ENCODE measurements around the gene SNX9. TPM values are rescaled to one million over a fixed set of nuclear protein-coding genes. Genes with fewer than 3 reads are reported as not detected.

Gene SNX9
- total RNA-seq, 1 experiment from 2014 or later: 31.3 TPM

- Histone ChIP-seq H3K79me2 (ENCODE audit: insufficient read depth, low read length) (no peaks in the 10 kb centered on the region), H2BK15ac (ENCODE audit: low read depth, low read length) (no peak overlapping the region), H3K79me1 (ENCODE audit: insufficient read depth, low read depth, low read length, poor library complexity, severe bottlenecking) (no peaks in the 10 kb centered on the region), H3K56ac (ENCODE audit: insufficient read length, low read depth, low read length) (no peak overlapping the region), H3K4me1 (ENCODE audit: insufficient read depth, low read length) (no peaks in the 10 kb centered on the region), H3K23ac (ENCODE audit: insufficient read length, low read depth, low read length) (no peak overlapping the region), H2BK20ac (ENCODE audit: low read depth, low read length, poor library complexity, severe bottlenecking) (no peak overlapping the region), H2BK120ac (ENCODE audit: low read depth, low read length, poor library complexity, severe bottlenecking) (no peak overlapping the region), H3K23me2 (ENCODE audit: insufficient read length, low read depth, low read length, poor library complexity, severe bottlenecking) (peaks cover 8% of the 10 kb centered on the region), H3T11ph (ENCODE audit: low read length) (no peak overlapping the region), H4K5ac (ENCODE audit: insufficient read length, low read depth, low read length) (no peak overlapping the region), H2AK5ac (ENCODE audit: insufficient read length, low read length) (no peak overlapping the region), H3K9ac (ENCODE audit: extremely low read depth, insufficient read length, low read length) (no peak overlapping the region), H4K8ac (replicated peaks; ENCODE audit: insufficient read length, low read depth, low read length) (no peak overlapping the region), H4K91ac (ENCODE audit: insufficient read length, low read depth, low read length) (no peak overlapping the region), H3K9me3 (ENCODE audit: control insufficient read depth, low read depth, low read length) (no peaks in the 10 kb centered on the region), H2BK5ac (ENCODE audit: insufficient read length, low read length) (no peak overlapping the region), H4K20me1 (ENCODE audit: control insufficient read depth, insufficient read depth, insufficient read length) (no peaks in the 10 kb centered on the region), H2BK12ac (ENCODE audit: insufficient read length, low read depth, low read length) (no peak overlapping the region), H2AFZ (ENCODE audit: low read length) (no peak overlapping the region), H3K4me2 (ENCODE audit: insufficient read depth, insufficient read length, low read length) (no peak overlapping the region), H3K14ac (ENCODE audit: insufficient read depth, low read length) (no peak overlapping the region), H3K27ac (ENCODE audit: insufficient read length, low read depth, low read length) (no peak overlapping the region), H3K27me3 (ENCODE audit: insufficient read depth, low read length) (no peaks in the 10 kb centered on the region; the same call in 1 of the 2 replicates), H3K18ac (ENCODE audit: insufficient read length, low read depth, low read length) (no peak overlapping the region), H3K4ac (ENCODE audit: low read depth, low read length) (no peak overlapping the region)
- Mint-ChIP-seq H3K36me3 (ENCODE audit: insufficient read depth in 1 of 3, low read depth in 3 of 3) (no peaks in the 10 kb centered on the region; a peak in 1 of 7 replicates), H3K27me3 (ENCODE audit: low read depth) (peaks cover 37% of the 10 kb centered on the region), H3K4me1 (peaks cover 24 to 26% of the 10 kb centered on the region in 2 experiments), H3K4me3 (no peak overlapping the region), H3K9me3 (no peaks in the 10 kb centered on the region), H3K27ac (no peak overlapping the region)
- TF ChIP-seq, protein P1, sequence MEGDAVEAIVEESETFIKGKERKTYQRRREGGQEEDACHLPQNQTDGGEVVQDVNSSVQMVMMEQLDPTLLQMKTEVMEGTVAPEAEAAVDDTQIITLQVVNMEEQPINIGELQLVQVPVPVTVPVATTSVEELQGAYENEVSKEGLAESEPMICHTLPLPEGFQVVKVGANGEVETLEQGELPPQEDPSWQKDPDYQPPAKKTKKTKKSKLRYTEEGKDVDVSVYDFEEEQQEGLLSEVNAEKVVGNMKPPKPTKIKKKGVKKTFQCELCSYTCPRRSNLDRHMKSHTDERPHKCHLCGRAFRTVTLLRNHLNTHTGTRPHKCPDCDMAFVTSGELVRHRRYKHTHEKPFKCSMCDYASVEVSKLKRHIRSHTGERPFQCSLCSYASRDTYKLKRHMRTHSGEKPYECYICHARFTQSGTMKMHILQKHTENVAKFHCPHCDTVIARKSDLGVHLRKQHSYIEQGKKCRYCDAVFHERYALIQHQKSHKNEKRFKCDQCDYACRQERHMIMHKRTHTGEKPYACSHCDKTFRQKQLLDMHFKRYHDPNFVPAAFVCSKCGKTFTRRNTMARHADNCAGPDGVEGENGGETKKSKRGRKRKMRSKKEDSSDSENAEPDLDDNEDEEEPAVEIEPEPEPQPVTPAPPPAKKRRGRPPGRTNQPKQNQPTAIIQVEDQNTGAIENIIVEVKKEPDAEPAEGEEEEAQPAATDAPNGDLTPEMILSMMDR (conservative IDR thresholded peaks at IDR 0.05): no peak
- no peak for DNase-seq
- no CpG with 5 or more reads among the region's 10 CpGs for WGBS (ENCODE audit: extremely low coverage, insufficient read length, low lambda C conversion rate)
Observed at GRCh38 chr6:157977176-157977804, 154.2 kb downstream of the SNX9 start.

All from H9 (cell line).